B cell (primary cell): ENCODE data around the gene EPM2A. TPM values are rescaled to one million over a fixed set of nuclear protein-coding genes. Genes with fewer than 3 reads are reported as not detected.

Experiments
- ATAC-seq: fragments of 200-7000 bp; cut with Tn5 transposase; one replicate; pipeline ENCODE4 v1.10.0; 2021; ENCODE audit warnings: low read depth, mild to moderate bottlenecking, moderate number of reproducible peaks, moderate library complexity
- CTCF ChIA-PET: fragments of 350-600 bp; sonication (Branson Sonifier 250); formaldehyde crosslinking; loops from one replicate; lab custom pipeline; 2021; ENCODE audit warnings: antibody characterized with exemption, inconsistent platforms; lab: Charles Lee
- POLR2A ChIA-PET: fragments of 350-600 bp; sonication (Branson Sonifier 250); formaldehyde crosslinking; loops from one replicate; lab custom pipeline; 2021; ENCODE audit warnings: antibody characterized with exemption; lab: Charles Lee
- DNase-seq: peaks from one replicate; pipeline ENCODE4 v3.0.0; 2013
- H2AFZ ChIP-seq: 2 replicates; pipeline ENCODE4 v1.6.1; 2012; ENCODE audit warnings: mild to moderate bottlenecking, low read depth, low read length; ENCODE audit not compliant: insufficient read depth, poor library complexity, severe bottlenecking
- H3K27ac ChIP-seq, 2 donors: 1 replicate in 1 of 2; 2 replicates in 1 of 2; pipeline ENCODE4 v1.5.1; 2012 to 2013; ENCODE audit warnings: low read length in 2 of 2, mild to moderate bottlenecking in 2 of 2, moderate library complexity in 1 of 2
- H3K27me3 ChIP-seq, 4 experiments: fragments of 200-600 bp in 1 of 4; sonication (generic) in 1 of 4; replicated peaks in 1 of 4; 1 replicate in 2 of 4; 2 replicates in 2 of 4; pipeline versions ENCODE4 v1.6.1 to v1.7.0; 2013 to 2016; ENCODE audit warnings: low read length in 3 of 4, mild to moderate bottlenecking in 2 of 4, mixed read lengths in 1 of 4, moderate library complexity in 1 of 4; ENCODE audit not compliant: insufficient read depth in 4 of 4, control insufficient read depth in 3 of 4; ENCODE audit errors: control extremely low read depth in 1 of 4
- H3K36me3 ChIP-seq, 2 experiments: replicated peaks in 1 of 2; 1 replicate in 1 of 2; 2 replicates in 1 of 2; pipeline versions ENCODE4 v1.6.1 to v1.7.1; 2013; ENCODE audit warnings: low read length in 1 of 2; ENCODE audit not compliant: insufficient read depth in 2 of 2, control insufficient read depth in 1 of 2; ENCODE audit errors: control extremely low read depth in 1 of 2, extremely low read depth in 1 of 2
- H3K4me1 ChIP-seq, 2 donors: fragments of 200-600 bp in 1 of 2; sonication (generic) in 1 of 2; 1 replicate in 1 of 2; 2 replicates in 1 of 2; pipeline versions ENCODE4 v1.5.1 to v1.6.1; 2013 to 2017; ENCODE audit warnings: low read length in 2 of 2; ENCODE audit not compliant: control insufficient read depth in 2 of 2, insufficient read depth in 2 of 2
- H3K4me2 ChIP-seq: replicated peaks from 2 replicates; pipeline ENCODE3; 2012; ENCODE audit warnings: mild to moderate bottlenecking, low read depth, low read length; ENCODE audit not compliant: poor library complexity, severe bottlenecking
- H3K4me3 ChIP-seq, 5 experiments: fragments of 200-600 bp in 1 of 5; sonication (generic) in 1 of 5; 1 replicate in 3 of 5; 2 replicates in 2 of 5; pipeline versions ENCODE4 v1.5.1 to v1.7.0; 2011 to 2016; ENCODE audit warnings: low read length in 4 of 5, mild to moderate bottlenecking in 4 of 5, low read depth in 2 of 5, control low read depth in 1 of 5, moderate library complexity in 1 of 5; ENCODE audit not compliant: insufficient read depth in 1 of 5; ENCODE audit errors: control extremely low read depth in 1 of 5, extremely low read depth in 1 of 5
- H3K79me2 ChIP-seq: fragments of 200-600 bp; sonication (generic); one replicate; pipeline ENCODE4 v1.6.0; 2016; ENCODE audit warnings: low read length; ENCODE audit not compliant: control insufficient read depth, insufficient read depth
- H3K9ac ChIP-seq: fragments of 200-600 bp; sonication (generic); 2 replicates; pipeline ENCODE4 v1.6.1; 2017; ENCODE audit warnings: mild to moderate bottlenecking, low read length, moderate library complexity
- H3K9me3 ChIP-seq, 3 donors: one replicate each; pipeline versions ENCODE4 v1.6.1 to v1.7.1; 2013; ENCODE audit warnings: low read length in 2 of 3; ENCODE audit not compliant: control insufficient read depth in 2 of 3, insufficient read depth in 1 of 3; ENCODE audit errors: control extremely low read depth in 1 of 3
- H4K20me1 ChIP-seq: 2 replicates; pipeline ENCODE4 v1.6.0; 2012; ENCODE audit warnings: mild to moderate bottlenecking, low read length; ENCODE audit not compliant: insufficient read depth, control insufficient read depth, poor library complexity, severe bottlenecking
- H3K27ac Mint-ChIP-seq: one replicate; pipeline ENCODE4 v1.8.0; 2021; ENCODE audit warnings: mixed read lengths
- H3K27me3 Mint-ChIP-seq: one replicate; pipeline ENCODE4 v1.8.0; 2021; ENCODE audit warnings: mixed read lengths
- H3K4me1 Mint-ChIP-seq: one replicate; pipeline ENCODE4 v1.8.0; 2021; ENCODE audit warnings: mixed read lengths
- H3K4me3 Mint-ChIP-seq: one replicate; pipeline ENCODE4 v1.8.0; 2021; ENCODE audit warnings: mixed read lengths
- H3K9me3 Mint-ChIP-seq: one replicate; pipeline ENCODE4 v1.8.0; 2022; ENCODE audit warnings: mixed read lengths; ENCODE audit not compliant: insufficient read depth
- CTCF ChIP-seq: fragments of 200-600 bp; IDR thresholded peaks from one replicate; pipeline ENCODE4 v1.8.0; 2022; ENCODE audit warnings: antibody characterized with exemption, mild to moderate bottlenecking
- EZH2 ChIP-seq: IDR thresholded peaks from 2 replicates; pipeline ENCODE4 v1.6.1; 2012; ENCODE audit warnings: borderline replicate concordance, low read depth, mild to moderate bottlenecking, moderate library complexity, low read length; ENCODE audit not compliant: insufficient read depth, poor library complexity, severe bottlenecking
- WGBS: methylation state at CpG from one replicate; pipeline ENCODE4 v1.1.5; 2013; ENCODE audit warnings: missing lambda C conversion rate; ENCODE audit not compliant: insufficient coverage; 5-methylcytosine and 5-hydroxymethylcytosine counted together
- intact Hi-C: fragments of 100-400 bp; cut with micrococcal nuclease; formaldehyde crosslinking; loops from one replicate; pipeline ENCODE4 v1.10.0; 2022
- polyA plus RNA-seq: library from polyadenylated mRNA; depleted of rRNA; stranded (reverse); fragments of >200 nt; gene quantifications from 2 replicates; pipeline ENCODE4 v1.2.3, GENCODE V29; 2012
- total RNA-seq, 2 donors: library from RNA; stranded (reverse); fragments of 120-200 nt in 1 of 2; gene quantifications; 1 replicate in 1 of 2; 2 replicates in 1 of 2; pipeline versions ENCODE4 v1.2.3 to v1.2.4, GENCODE V29; 2013 to 2022

The EPM2A gene
- total and polyA plus RNA-seq, 2 donors (not counting 1 experiment from before 2014, with no cell fraction given): 6.2 to 17.0 TPM

- H3K4me3 ChIP-seq: no peak overlapping the region
- Mint-ChIP-seq H3K9me3 (no peaks in the 10 kb centered on the region), H3K4me3 (no peak overlapping the region), H3K27me3 (no peaks in the 10 kb centered on the region), H3K27ac (no peak overlapping the region), H3K4me1 (peaks cover 4% of the 10 kb centered on the region)
- H3K9me3 ChIP-seq: no peaks in the 10 kb centered on the region
- H2AFZ ChIP-seq: no peak overlapping the region
- H3K4me1 ChIP-seq: no peaks in the 10 kb centered on the region
- POLR2A ChIA-PET: no interaction called here
- H3K27me3 ChIP-seq: no peaks in the 10 kb centered on the region
- intact Hi-C loops: no loop called here
- H3K4me2 ChIP-seq: no peak overlapping the region
- H3K36me3 ChIP-seq: no peaks in the 10 kb centered on the region
- TF ChIP-seq CTCF: no peak
- TF ChIP-seq EZH2: no peak
- ATAC-seq (no peak), DNase-seq (no peak)
- CTCF ChIA-PET: no interaction called here
- WGBS: 100% methylated on average over 1 of the region's 2 CpGs
- no peaks in the 10 kb centered on the region for H4K20me1 ChIP-seq
- H3K9ac ChIP-seq: no peak overlapping the region
- peaks cover 6% of the 10 kb centered on the region for H3K79me2 ChIP-seq
- no peak overlapping the region for H3K27ac ChIP-seq
These were observed 45.8 kb downstream of the EPM2A start for GRCh38 chr6:145689529-145689928.

- CTCF ChIA-PET: no interaction called here
- 100% methylated on average over 1 of the region's 1 CpG for WGBS
- Mint-ChIP-seq H3K9me3 (no peaks in the 10 kb centered on the region), H3K4me1 (peaks cover 4% of the 10 kb centered on the region), H3K27me3 (no peaks in the 10 kb centered on the region), H3K4me3 (no peak overlapping the region), H3K27ac (no peak overlapping the region)
- H3K27me3 ChIP-seq: no peaks in the 10 kb centered on the region
- DNase-seq (no peak), ATAC-seq (no peak)
- no peak overlapping the region for H3K4me3 ChIP-seq
- intact Hi-C loops: no loop called here
- H3K36me3 ChIP-seq: peaks cover 0 to 1% of the 10 kb centered on the region in 2 experiments
- H3K4me2 ChIP-seq: no peak overlapping the region
- peaks cover 4% of the 10 kb centered on the region for H3K79me2 ChIP-seq
- TF ChIP-seq CTCF (no peak), EZH2 (no peak)
- no peaks in the 10 kb centered on the region for H3K9me3 ChIP-seq
- no peaks in the 10 kb centered on the region for H3K4me1 ChIP-seq
- no peaks in the 10 kb centered on the region for H4K20me1 ChIP-seq
- no peak overlapping the region for H2AFZ ChIP-seq
- POLR2A ChIA-PET: no interaction called here
- no peak overlapping the region for H3K9ac ChIP-seq
- no peak overlapping the region for H3K27ac ChIP-seq
These were observed 46.8 kb downstream of the EPM2A start for GRCh38 chr6:145688493-145688905.
